ENCODE measurements around the gene TLE3.
"Not testable (repeated sequence)": the region's sequence is repeated elsewhere in the genome, so short reads cannot be mapped to it uniquely, and the experiment has no call there.

The TLE3 gene

DNA sequence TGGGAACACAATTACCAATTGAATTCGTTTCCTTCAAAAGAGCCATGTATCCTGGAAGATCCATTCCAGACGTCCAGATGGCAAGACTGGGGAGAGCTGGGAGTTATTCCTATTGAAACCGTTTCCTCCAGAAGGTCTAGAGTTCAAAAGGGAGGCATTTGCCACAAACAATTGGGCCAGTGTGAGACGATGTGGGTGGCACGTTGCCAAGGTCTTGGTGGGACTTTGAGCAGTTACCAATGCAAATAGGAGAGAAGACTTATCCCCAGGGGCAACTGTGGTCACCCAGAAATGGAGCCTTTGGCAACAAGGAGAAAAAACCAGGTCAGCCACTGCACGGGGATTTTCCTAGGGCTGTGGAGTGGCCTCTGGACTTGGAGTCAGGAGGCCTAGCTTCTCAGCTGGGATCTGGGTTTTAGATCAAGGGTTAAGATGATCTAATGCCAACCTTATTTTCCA, 29.6 kb upstream of the TLE3 start:
- DNase-seq (ENCODE audit: low read depth, low spot score), result no peak
- H3K27ac ChIP-seq, result no peak overlapping the region

DNA sequence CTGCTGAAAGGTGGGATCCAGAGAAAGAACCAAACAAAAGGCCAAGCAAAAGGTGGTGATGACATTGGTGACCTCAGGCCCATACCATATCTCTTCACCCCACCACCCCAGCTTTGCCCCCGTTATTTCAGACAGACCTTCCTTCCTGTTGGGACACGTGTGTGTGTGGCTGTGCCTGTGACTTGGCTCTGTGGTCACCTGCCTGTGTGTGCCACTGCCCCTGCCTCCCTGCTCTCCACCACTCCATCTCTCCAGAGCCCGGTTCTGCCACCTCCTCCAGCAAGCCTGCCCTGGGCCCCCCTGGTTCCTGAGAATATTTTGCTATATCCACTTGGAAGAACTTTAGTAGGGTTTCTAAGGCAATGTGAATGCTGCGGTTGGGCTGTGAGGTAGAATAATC, 28.6 kb upstream of the TLE3 start:
- no peak for DNase-seq (ENCODE audit: low read depth, low spot score)

DNA sequence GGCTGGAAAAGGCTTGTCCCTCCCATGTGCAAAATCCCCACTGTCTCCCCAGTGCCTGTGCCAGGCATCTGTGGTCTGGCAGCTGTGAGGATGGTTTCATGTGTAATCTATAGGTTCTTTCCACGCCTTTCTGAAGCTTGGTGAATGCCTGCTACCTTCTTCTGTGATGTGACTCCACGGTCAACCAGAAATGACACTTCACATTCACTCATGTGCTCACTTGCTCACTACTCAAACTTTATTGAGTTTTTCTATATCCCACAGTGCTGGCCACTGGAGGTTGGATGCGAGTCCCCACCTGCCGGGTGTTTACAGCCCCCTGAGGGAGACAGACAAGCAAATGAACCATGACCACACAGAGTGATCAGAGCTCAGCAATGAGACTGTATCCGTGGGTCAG, 27.9 kb upstream of the TLE3 start:
- no peak for DNase-seq (ENCODE audit: low read depth, low spot score)
- no peak overlapping the region for H3K27ac ChIP-seq

More for the DNA sequence above, 28.6 kb upstream of the TLE3 start:
- H3K27ac ChIP-seq, result no peak overlapping the region

DNA sequence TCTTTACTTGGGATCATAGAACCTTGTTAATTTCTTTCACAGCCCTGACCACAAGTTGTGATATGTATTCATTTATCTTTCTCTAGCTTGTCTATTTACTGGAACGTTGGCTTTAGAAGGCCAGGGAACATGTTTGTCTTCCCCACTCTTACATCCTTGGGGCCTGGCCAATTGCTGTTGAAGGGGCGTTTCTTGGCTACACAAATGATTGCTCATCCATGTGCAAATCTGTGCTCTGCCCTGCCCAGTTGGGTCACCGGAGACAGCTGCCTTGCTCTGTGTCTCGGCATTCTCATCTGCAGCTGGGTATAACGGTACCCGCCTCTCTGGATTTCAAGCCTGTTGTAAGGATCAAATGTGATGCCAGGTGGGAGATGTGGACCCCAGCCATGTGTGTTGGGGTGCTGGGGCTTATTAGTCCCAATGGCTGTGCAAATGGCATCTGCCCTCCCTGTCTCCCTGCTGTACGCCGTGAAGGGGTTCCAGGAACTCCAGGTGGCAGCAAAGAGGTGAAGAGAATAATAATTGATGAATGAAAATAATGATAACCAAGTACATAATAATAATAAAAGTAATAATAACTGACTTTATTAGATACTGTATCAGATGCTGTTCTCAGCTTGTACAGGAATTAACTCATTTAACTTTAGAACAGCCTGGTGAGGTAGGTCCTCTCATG, 24.0 kb upstream of the TLE3 start:
- H3K27ac ChIP-seq, result no peak overlapping the region
- DNase-seq (ENCODE audit: low read depth, low spot score), result no peak

DNA sequence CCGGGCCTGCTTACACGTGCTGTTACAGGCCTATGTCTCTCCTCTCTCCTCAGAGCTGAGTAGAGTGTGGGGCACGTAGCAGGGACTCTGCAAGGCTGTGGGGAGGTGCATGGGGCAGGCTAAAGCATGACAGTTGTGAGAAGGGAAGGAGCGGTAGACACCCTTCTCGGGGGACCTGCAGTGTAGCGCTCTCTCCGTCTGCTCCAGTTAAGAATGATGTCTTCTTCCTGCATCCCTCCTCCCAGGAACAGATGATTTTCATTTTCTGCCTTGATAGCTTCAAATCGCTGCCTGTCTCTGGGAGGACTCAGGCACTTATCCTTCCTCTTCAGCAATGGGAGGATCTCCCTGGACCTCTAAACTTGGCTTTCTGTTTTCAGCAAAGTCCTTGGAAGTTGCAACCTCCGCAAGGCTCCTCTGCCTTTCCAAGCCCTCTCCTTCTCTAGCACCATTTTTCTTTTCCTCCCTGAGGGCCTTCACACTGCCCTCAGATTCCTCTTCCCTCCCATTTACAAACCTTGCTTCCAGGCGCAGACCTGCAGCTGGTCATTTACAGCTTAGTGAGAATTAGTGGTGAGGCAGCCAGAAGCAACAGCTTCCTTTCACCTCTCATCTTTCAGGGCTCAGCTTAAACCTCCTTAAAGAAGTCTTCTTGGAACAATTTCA, 23.4 kb upstream of the TLE3 start:
- no peak for DNase-seq (ENCODE audit: low read depth, low spot score)
- no peak overlapping the region for H3K27ac ChIP-seq

- no peak for DNase-seq (ENCODE audit: low read depth, low spot score)
- H3K27ac ChIP-seq, result no peak overlapping the region
Observed at GRCh38 chr15:70119911-70120508, 22.3 kb upstream of the TLE3 start.

GRCh38 chr15:70118599-70118998, 20.9 kb upstream of the TLE3 start:
- DNase-seq (ENCODE audit: low read depth, low spot score), result no peak
- H3K27ac ChIP-seq, result no peak overlapping the region

DNA sequence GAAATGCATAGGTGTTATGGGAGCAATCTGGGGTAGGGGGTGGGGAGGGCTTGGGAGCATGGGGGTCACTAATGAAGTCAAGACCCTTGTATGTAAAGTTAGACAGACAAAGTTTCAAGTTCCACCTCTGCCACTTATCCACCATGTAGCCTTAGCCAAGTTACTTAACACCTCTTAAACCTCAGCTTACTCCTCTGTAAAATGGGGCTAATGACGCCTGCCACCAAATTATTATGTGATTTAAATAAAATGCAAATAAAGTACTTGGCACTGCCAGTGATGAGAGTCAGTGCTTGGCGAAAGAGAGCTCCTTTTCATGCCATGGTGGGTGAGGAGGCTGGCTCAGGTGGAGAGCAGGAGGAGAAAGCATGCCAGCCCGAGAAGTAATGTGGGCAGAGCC, 18.6 kb upstream of the TLE3 start:
- no peak overlapping the region for H3K27ac ChIP-seq
- DNase-seq (ENCODE audit: low read depth, low spot score), result no peak

GRCh38 chr15:70114221-70114620, 16.5 kb upstream of the TLE3 start:
- DNase-seq (ENCODE audit: low read depth, low spot score), result no peak
- H3K27ac ChIP-seq, result no peak overlapping the region

DNA sequence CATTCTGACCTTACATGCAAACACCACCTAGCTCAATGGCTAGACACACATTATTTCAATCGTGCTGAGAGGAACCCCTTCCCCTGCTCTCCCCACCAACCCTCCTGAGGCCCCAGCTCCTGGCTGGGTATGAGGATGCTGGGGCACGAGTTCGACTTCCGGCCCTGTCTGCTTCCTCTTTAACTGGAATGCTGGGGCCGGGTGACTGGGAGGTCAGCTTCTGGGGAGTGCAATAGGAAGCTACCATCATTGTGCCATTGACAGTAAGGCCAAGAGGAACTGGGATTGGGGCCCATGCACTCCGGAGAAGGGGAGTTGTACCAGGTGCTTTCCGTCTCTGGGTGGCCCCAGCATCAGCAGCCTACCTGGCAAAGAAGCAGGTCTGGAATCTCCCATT, 15.6 kb upstream of the TLE3 start:
- H3K27ac ChIP-seq, result no peak overlapping the region
- no peak for DNase-seq (ENCODE audit: low read depth, low spot score)

DNA sequence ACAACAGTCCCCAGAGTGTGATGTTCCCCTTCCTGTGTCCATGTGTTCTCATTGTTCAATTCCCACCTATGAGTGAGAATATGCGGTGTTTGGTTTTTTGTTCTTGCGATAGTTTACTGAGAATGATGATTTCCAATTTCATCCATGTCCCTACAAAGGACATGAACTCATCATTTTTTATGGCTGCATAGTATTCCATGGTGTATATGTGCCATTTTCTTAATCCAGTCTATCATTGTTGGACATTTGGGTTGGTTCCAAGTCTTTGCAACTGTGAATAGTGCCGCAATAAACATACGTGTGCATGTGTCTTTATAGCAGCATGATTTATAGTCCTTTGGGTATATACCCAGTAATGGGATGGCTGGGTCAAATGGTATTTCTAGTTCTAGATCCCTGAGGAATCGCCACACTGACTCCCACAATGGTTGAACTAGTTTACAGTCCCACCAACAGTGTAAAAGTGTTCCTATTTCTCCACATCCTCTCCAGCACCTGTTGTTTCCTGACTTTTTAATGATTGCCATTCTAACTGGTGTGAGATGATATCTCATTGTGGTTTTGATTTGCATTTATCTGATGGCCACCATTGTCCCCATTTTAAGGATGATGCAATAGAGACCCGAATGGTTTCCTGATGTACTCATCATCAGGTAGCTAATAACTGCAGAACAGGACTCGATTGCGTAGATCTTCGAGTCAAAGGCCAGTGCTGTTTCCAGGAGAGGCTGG, 15.0 kb upstream of the TLE3 start:
- not testable (repeated sequence) for H3K27ac ChIP-seq; DNase-seq (ENCODE audit: low read depth, low spot score)

- DNase-seq (ENCODE audit: low read depth, low spot score), result no peak
- no peak overlapping the region for H3K27ac ChIP-seq
Observed at GRCh38 chr15:70112074-70112395, 14.3 kb upstream of the TLE3 start.

GRCh38 chr15:70111203-70112073, 13.7 kb upstream of the TLE3 start:
- H3K27ac ChIP-seq, result no peak overlapping the region
- DNase-seq (ENCODE audit: low read depth, low spot score), result no peak

GRCh38 chr15:70109978-70110377, 12.3 kb upstream of the TLE3 start:
- H3K27ac ChIP-seq, result no peak overlapping the region
- no peak for DNase-seq (ENCODE audit: low read depth, low spot score)

DNA sequence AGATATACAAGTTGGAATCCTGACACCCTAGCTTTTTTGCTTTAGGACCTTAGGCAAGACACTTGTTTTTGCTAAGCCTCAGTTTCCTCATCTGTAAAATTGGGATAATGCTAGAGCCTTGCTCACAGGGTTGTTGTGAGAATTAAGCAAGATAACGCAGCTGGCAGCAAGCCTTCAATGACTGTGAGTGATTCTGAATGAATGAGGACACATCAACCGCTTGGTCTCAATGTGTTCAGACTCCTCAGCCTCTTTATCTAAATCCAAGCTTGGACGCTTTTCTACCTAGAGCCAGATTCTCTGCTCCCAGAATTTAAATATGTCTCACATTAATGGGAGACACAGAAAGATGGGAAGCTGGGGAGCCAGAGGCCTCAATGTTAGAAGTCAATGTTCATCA, 11.8 kb upstream of the TLE3 start:
- no peak for DNase-seq (ENCODE audit: low read depth, low spot score)
- no peak overlapping the region for H3K27ac ChIP-seq

GRCh38 chr15:70103880-70104626, 6.3 kb upstream of the TLE3 start:
- H3K27ac ChIP-seq, result no peak overlapping the region
- DNase-seq (ENCODE audit: low read depth, low spot score), result no peak

GRCh38 chr15:70102827-70103226, 5.1 kb upstream of the TLE3 start:
- DNase-seq (ENCODE audit: low read depth, low spot score), result no peak
- H3K27ac ChIP-seq, result no peak overlapping the region

DNA sequence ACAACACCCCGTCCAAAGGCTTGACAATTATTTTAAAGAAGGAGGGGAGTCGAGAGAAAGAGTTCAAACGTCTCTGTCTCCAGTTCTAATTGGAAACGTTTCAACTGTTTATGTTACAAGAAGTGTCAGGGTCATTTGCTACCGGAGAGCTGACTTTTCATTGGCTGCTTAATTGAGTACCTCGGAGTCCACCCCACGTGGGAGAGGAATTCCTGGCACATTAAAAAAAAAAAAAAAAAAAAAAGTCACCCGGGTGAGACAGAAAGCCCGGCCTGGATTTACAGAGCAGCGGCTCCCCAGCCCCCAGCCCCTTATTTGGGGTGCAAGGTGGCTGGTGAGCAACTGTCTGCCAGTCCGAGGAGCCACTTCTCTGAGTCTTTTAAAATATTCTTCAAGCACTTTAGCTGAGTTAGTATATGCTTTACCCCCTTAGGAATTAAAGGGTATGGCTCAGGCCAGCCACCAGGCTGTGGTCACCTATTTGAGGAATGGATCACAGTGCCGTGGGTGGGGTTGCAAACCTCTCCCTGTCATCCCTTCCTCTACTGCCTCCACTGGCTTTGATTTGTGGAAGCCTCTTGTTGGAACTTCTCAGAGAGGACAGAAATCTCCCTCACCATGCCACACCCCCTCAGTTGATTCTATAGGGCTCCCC, 3.9 kb upstream of the TLE3 start:
- H3K27ac ChIP-seq, result no peak overlapping the region
- no peak for DNase-seq (ENCODE audit: low read depth, low spot score)
